GM19467 (cell line): ENCODE data around the gene HRG.
"Not testable (repeated sequence)": the region's sequence is repeated elsewhere in the genome, so short reads cannot be mapped to it uniquely, and the experiment has no call there.

Experiments used
- ATAC-seq: cut with Tn5 transposase; IDR thresholded peaks from one replicate; pipeline ENCODE4 v1.9.1; 2021; ENCODE audit warnings: mild to moderate bottlenecking, moderate library complexity; ENCODE audit not compliant: unreplicated experiment

HRG gene

GRCh38 chr3:186665625-186666188 is at the start of gene HRG:
HRG (plus strand) TSS chr3:186666014; CDS start chr3:186666032, 18 bp downstream.
- ATAC-seq = no peak

GRCh38 chr3:186616299-186616617 is 49.6 kb upstream of the HRG start:
- no peak for ATAC-seq

DNA sequence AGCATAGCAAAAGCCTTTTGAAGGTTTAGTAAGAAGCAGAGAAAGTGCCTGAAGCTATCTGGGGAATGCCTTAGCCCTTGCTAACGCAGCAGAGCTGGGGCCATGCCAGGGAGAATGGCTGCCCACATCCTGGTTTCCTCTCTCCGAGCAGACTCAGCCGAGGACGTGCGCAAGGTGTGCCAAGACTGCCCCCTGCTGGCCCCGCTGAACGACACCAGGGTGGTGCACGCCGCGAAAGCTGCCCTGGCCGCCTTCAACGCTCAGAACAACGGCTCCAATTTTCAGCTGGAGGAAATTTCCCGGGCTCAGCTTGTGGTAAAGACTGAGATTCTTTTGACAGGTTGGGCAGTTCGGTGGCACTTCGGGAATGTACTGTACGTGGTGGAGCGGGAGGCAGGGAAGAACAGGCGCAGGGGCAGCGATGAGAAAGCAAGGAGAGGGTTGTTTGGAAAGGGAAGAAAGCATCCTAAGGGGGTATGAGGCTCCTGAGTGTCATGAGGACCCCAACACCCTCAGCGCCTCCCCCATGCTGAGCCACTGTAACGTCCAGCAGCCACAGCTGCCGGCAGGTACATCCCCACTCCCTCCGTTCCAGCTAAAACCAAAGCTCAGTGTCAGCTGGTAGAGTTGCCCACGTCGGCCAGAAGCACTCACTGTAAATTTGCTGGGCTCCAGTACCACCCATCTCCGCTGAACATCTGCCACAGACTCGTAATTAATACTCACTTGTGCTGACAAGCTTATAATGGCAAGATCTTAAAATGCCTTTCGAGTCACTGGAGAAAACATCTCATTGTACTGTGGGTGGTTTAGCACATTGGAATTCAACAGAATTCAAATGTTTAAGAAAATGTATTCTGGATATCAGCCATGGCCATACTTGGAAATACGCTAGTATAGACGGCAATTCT is 48.5 kb upstream of the HRG start:
- ATAC-seq = peak; percentile 91

DNA sequence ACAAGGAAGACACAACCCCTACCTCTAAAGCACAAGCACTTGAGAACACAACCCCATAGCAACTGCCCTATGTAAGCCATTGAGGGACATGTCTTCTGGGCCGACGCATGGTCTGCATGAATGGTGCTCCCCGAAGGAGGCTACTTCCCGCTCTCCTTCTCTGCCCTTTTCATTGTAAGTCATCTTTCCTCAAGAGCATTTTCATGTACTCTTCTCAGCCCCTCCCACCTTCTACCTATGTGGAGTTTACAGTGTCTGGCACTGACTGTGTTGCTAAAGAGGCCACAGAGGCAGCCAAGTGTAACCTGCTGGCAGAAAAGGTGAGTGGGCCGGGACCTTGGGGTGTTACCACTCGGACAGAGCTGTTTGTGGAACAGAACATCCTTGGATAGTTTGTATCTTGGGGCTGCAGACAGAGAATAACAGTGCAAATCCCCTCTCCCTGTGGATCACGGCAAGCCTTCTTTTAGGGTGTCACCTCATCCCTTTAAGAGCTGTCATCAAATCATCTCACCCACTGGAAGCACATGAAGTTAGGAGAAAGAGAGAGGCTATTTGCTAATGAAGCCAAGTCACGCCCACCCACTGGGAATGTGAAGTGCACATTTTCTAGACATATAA is 47.4 kb upstream of the HRG start:
- no peak for ATAC-seq

DNA sequence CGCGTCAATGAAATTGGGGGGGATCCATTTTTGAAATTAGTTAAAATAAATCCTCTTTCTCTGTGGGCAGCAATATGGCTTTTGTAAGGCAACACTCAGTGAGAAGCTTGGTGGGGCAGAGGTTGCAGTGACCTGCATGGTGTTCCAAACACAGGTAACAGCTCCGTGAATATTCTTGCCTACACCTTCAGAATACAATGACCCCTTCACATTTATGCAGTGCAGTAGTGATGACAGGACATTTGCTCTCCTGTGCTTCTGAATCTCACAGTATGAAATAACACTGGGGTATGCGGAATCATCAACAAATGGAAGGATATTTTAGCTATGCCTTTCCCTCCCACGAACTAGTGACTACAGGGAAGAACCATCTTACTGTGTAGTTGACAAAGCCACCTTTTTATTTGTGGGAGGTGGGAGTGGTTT is 46.0 kb upstream of the HRG start:
- ATAC-seq = no peak

GRCh38 chr3:186620213-186621092 is 45.4 kb upstream of the HRG start:
- ATAC-seq = no peak

- ATAC-seq = no peak
These were observed 43.7 kb upstream of the HRG start for GRCh38 chr3:186621894-186622650.

GRCh38 chr3:186622651-186623310 is 43.0 kb upstream of the HRG start:
- no peak for ATAC-seq

DNA sequence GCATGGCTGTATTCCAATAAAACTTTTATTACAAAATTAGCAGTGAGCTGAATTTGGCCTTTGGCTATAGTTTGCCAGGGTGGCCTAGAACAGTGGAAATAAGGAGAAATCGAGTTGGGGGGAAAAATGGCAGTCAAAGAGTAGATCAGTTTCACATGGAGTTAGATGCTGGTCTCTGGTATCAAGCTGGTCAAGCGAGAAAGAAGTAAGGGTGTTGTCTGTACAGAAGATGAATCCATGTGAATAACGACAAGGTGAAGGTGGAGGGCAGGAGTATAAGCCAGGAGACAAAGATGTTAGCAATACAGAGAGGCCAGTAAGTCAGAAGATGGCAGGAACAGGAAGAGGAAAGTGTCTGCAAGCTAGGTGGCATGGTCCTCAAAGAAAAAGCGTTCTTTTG is 41.2 kb upstream of the HRG start:
- no peak for ATAC-seq

DNA sequence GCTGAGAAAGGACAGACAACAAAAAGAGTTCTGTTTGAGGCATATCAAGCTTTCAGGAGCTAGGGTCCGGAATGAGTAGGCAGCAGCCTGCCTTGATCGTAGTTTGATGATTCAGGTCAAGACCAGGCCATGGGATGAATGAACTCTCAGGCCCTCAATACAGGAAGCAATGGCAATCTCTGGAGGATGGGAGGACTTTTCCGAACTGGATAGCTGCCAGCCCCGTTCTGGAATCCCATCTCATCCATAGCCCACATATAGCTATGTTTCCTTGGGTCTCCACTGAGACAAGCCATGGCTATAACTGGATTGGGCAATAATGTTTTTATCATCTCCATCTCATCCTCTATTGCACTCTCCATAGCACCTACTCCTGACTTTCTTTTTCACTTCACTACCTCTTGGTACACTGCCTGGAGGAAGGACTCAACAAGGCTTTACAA is 40.2 kb upstream of the HRG start:
- ATAC-seq = no peak

- no peak for ATAC-seq
These were observed 39.5 kb upstream of the HRG start for GRCh38 chr3:186626254-186626847.

DNA sequence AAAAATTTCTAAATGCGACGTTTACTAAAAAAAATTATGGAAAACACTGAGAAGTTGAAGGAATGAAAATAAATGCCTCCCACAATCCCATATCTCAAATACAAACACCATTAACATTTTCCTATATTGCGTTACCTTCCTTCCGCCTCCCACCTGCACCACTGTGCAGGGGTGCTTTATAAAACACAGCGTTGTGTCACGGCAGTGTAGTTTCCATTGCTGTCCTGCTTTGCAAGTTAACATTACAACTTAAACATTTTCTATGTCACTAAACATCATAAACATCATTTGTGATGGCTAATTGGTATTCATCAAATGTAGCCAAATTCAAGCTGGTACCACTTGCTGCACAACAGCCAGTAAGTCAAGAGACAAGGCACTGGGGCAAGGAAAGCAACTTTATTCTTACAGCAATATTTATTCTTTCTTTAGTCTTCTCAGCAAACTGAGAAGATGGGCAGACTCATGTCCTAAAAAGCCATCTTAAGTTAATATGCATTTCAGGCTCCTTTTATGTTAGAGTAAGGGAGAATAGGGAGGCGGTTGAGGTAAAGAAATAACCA is 37.9 kb upstream of the HRG start:
- ATAC-seq = no peak

- no peak for ATAC-seq
These were observed 37.1 kb upstream of the HRG start for GRCh38 chr3:186628756-186629155.

GRCh38 chr3:186630950-186631641 is 34.7 kb upstream of the HRG start:
- no peak for ATAC-seq

DNA sequence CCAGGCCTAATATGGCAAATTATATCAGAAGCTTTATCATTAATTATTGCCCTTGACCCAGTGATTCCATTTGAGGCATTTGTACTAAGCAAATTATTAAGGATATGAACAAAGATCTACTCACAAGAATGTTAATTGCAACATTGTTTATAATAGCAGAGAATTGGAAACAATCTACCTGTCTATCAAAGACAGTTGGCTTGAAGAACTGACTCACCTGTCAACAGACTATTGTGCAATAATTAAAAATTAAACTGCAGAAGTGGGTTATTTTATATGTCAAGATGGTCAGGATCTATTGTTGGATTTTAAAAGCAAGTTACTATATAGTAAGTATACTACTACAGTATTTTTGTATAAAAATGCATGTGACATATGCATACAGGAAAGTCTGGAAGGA is 32.3 kb upstream of the HRG start:
- ATAC-seq = no peak

DNA sequence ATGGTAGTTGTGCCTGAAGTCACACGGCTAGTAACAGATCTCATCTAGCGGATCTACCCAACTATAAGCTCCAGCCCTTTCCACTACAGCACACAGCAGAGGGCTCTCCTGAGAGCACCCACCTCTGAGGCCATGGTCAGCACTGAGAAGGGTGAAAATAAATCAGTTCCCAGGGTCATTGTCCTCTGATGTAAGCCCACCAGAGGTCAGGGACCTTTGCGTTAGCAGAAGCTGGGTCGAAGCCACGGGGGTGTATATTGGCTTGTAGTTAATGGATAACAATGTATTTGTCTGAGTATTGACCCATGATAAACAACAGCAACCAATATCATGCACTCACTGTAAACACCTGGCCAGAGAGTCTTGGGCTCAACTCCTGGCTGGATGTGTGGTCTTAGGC is 31.6 kb upstream of the HRG start:
- ATAC-seq = not testable (repeated sequence)

DNA sequence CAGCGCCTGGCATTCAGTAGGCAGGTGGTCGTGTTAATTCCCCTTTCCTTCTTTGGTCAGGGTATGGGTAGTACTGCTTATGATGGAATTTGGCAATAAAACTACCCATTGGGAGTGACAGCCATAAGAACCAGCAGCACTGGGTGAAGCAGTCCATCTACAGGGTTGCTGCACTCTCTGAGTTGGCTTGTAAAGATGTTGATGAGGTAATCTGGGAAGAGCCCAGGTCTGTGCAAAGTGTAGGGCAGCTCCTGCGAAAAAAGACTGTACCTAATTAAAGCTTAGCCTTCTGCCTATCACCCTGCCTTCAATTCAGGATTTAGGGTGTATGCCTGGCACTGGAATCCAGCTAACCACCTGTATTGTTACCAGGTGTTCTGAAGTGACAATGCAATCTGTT is 30.3 kb upstream of the HRG start:
- no peak for ATAC-seq

GRCh38 chr3:186636536-186636935 is 29.3 kb upstream of the HRG start:
- no peak for ATAC-seq

- ATAC-seq = no peak
These were observed 28.1 kb upstream of the HRG start for GRCh38 chr3:186637686-186638085.
